Suprapubic skin (tissue), 3 donors: ENCODE data around the gene SLC35G1.

ENCODE experiments used
- POLR2A ChIP-seq, 2 donors: fragments of 450-650 bp; IDR thresholded peaks; one replicate each; pipeline ENCODE4 v1.6.1; 2017; ENCODE audit warnings: antibody characterized with exemption in 2 of 2, mild to moderate bottlenecking in 2 of 2, moderate library complexity in 2 of 2
- TF ChIP-seq, protein P1 (sequence below), 2 donors: fragments of 200-600 bp in 1 of 2; fragments of 450-650 bp in 1 of 2; sonication (generic) in 1 of 2; IDR thresholded peaks; one replicate each; pipeline ENCODE4 v1.5.1; 2016 to 2019; ENCODE audit warnings: antibody characterized with exemption in 2 of 2, mild to moderate bottlenecking in 1 of 2, moderate library complexity in 1 of 2

DNA sequence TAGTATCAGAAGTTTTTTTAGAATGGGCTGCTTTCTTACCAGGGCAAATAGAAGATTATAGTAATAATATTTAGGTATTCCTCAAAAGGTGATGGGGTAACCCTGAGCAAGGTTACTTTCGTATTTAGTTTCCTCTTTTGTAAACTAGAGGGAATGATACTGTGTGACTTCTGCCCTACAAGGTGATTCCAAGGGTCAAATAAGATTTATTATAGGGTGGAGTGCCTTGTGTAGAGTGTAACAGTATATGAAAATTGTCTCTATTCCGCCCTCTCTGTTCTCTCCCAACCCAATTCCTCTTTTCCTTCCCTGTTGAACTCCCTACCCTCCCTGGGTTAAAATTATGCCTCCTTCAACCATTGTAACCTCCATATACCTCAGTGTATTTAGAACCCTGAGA, 5.3 kb downstream of the SLC35G1 start:
- TF ChIP-seq, protein P1, sequence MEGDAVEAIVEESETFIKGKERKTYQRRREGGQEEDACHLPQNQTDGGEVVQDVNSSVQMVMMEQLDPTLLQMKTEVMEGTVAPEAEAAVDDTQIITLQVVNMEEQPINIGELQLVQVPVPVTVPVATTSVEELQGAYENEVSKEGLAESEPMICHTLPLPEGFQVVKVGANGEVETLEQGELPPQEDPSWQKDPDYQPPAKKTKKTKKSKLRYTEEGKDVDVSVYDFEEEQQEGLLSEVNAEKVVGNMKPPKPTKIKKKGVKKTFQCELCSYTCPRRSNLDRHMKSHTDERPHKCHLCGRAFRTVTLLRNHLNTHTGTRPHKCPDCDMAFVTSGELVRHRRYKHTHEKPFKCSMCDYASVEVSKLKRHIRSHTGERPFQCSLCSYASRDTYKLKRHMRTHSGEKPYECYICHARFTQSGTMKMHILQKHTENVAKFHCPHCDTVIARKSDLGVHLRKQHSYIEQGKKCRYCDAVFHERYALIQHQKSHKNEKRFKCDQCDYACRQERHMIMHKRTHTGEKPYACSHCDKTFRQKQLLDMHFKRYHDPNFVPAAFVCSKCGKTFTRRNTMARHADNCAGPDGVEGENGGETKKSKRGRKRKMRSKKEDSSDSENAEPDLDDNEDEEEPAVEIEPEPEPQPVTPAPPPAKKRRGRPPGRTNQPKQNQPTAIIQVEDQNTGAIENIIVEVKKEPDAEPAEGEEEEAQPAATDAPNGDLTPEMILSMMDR (IDR thresholded peaks at IDR 0.05): no peak
- no peak for TF ChIP-seq POLR2A (IDR thresholded peaks at IDR 0.05)
